Cerebellar cortex (tissue), 1 donor: ENCODE data around the gene ASXL3.

Experiments
- DNase-seq: peaks from one replicate; pipeline ENCODE4 v3.0.0-alpha.2; 2015; ENCODE audit warnings: low spot score

ASXL3 gene

DNA sequence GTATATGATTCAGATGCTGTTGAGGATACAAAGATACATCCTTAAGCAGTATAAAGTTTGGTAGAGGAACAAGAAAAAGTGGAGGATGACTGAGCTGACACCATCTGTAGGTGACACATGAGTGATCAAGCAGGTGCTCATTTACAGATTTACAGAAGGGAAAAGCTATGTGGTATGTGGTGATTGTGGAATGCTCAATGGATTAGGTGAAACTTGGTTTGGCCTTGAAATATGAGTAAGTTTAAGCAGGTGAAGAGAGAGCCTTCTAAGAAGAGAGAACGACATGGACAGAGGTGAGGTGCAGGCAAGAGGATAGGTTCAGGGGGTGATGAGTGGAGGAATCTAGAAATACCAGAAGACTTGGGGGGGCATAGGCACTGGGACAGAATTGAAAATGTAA is 5.9 kb downstream of the ASXL3 start:
- no peak for DNase-seq

DNA sequence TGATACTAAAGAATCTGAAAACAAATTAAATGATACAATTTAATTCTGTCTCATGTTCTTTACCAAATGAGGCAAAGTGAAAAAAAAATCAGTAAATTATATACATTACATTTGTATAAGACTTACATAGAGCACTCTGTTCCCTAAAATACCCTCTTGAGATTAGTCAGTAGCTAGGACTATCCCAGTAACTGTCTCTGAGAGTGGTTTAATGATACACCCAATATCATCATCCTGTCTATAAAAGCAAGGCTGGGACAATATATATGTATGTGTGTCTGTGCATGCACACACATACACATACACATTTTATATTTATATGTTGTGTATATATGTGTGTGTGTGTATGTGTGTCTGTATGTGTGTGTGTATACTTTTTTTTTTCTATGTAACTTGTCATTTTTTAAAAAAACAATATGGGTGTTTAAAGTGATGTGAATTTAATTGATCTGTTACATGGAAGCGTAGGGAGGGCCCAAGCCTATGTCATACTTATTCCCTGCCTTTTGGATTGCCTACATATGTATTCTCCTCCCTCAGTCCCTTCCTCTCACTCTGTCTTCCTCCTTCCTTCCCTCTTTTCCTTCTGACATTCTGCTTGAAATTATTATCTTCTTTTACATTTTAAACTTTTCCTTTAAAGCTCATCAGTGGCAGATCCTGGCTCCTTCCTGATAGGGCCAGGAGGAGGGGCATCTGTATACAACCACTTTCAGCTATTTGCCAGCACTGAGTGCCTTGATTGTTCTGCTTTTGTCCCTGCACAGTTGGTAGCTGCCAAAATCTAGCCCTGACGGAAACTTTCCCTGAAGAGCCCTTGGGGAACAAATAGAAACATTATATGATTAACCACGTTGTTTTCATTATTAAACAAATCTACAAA is 6.8 kb downstream of the ASXL3 start:
- no peak for DNase-seq

DNA sequence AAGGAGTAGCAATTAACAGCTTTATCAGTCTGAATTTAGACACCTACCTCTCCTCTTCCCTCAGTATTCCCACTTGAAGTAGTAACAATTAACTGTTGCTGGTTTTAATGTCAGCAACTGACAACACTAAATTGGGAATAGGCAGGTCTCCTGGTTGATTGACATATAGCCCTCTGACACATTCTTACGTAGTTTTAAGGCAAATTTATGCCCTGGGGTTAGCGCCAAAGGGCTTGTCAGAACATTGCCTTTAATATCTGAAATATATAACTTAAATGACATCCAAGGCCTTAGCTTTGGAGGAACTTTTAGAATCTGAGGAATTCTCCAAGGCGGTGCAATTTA is 7.4 kb downstream of the ASXL3 start:
- DNase-seq: no peak

DNA sequence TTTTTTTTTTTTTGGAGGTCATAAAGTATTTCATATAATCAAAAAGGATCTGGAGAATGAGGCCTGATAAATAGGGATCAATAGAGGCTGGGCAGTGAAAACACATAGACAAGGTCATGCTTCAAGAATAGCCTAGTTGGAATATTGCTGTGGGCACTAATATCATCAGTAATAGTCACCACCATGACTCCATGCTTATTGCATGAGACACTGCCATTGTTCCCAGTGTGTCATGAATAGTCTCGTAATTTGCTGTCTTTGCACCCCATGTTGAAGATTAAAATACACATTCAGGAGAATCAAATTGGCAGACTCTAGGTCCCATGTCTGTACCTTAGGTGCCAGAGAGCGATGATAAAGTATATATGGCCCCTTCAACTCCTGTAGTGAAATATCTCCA is 10.3 kb downstream of the ASXL3 start:
- no peak for DNase-seq

DNA sequence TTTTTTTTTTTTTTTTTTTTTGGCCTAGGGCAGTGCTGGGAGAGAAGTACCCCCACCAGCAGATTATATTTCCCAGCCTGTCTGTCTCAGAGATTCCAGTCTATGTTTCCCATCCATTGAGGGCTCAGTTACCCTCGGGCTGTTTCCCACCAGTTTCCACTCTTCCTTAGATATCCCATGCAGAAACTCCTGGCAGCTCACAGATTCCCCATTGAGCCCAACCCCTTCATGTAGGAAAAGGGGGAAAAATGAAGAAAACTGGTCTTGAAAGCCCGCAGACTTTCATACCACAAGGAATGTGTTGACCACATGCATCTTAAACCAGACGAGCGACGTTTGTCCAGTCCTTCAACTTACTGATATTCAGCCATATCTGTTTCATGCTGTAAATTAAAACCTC is 15.2 kb downstream of the ASXL3 start:
- DNase-seq: no peak

DNA sequence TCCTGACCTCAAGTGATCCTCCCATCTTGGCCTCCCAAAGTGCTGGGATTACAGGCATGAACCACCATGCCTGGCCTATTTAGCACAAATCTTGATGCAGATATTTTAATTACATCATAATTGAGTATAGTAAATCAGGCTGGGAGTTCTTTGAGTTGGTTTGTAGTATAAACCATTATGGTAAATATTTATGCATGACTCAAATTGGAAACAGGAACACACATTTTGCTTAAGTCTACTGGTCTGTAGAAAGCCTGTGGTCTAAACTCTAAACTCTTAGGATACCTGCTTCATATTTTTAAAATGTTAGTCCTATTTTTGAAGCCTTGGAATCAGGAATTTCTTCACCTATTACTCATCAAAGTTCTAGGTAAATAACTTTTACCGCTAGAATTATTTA is 16.8 kb downstream of the ASXL3 start:
- no peak for DNase-seq

DNA sequence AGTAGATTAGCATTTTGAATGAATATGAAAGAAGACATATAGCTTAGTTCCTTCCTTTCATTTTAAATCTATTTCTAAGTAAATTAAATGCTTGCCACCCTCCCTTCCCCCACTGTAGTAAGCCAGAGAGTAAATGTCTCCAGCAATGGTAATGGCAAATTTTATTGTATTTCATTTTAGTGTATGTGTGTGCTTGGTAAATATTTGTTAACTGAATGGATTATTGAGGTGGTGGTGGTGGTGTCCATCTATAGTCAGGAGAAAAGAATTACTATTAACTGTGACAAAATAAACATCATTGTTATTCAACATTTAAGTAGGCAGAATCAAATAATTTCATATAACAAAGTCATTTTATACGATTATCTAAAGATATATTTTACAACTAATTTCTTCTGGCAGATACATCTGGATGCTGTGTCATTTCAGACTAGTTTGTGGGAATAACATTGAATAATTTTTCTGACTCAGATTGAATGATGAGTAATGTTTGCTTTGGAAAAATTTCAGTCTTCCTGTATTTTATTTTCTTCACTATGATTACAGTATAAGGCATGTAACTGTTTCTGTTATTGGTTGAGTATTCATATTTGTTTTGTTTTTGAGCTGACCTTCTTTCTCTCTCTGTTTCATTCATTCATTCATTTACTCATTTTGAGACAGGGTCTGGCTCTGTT is 18.3 kb downstream of the ASXL3 start:
- DNase-seq: no peak

DNA sequence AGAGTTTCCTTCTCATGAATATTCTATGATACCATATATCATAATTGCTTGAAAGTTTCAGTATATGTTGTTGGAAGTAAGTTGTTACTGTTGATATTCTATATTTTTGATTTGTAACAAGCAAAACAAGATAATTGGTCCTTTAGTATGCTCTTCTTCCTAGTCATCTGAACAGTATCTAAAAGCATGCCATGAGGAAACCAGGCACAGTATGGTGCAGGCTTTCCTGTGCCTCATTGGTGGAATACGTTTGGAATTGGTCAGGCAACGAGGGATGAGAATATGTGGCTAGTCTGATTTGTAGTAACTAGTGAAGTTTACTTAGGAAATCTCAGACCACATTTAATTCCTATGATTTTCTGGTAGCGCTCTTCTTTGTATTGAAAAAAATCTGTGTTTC is 22.8 kb downstream of the ASXL3 start:
- DNase-seq: no peak

DNA sequence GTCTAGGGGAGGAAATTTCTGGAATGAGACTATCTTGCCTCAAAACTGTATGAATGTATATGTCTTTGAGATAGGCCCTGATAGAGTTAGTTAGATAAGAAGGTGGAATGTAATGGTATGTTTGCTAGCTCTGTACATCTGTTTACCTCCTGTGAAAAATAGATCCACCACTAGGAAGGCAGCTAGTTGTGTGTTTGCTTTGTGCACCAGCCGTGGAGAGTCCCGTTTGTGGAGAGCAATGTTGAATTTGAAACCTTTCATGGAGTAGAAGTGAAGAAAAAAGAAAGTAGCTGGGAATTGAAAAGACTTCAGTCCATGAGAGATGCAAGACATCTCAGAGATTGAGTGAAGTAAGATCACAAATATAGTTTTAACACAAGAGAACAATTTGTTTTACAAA is 25.4 kb downstream of the ASXL3 start:
- DNase-seq: no peak

DNA sequence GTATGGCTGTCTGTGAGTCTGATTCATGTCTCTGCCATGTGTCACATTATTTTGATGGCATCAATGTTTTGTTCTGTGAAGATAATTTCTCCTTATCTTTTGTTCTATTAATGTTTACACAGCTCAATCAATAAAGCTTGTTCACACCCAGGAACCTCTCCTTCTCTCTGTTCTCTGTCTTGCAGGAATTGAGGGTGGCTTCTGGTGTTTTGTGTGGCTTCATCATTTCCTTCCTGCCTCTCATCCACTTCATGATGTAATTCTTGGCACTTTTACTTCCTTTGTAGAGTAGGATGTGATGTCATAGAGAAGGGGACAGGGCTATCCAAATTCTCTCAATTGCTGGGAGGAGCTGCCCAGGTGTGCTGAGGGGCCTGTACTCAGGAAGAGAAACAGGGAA is 27.2 kb downstream of the ASXL3 start:
- DNase-seq: no peak

DNA sequence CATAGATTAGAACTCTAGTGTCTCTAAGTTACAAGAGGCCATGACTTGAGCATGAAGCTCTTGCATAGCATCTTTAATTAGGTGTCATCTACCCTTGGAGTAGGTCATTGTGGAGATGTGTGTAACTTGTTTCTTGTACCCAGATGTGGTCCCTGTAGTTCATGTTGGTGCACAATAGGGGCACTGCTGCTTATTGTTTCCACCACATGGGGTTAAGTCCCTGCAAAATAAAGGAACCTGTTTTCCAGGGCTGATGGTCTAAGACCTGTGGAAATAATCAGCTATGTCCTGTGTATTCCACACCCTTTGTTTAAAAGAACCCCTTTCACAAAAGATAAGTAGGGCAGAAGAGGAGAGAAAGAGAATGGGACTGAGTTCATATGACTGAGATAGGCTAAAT is 28.6 kb downstream of the ASXL3 start:
- no peak for DNase-seq

DNA sequence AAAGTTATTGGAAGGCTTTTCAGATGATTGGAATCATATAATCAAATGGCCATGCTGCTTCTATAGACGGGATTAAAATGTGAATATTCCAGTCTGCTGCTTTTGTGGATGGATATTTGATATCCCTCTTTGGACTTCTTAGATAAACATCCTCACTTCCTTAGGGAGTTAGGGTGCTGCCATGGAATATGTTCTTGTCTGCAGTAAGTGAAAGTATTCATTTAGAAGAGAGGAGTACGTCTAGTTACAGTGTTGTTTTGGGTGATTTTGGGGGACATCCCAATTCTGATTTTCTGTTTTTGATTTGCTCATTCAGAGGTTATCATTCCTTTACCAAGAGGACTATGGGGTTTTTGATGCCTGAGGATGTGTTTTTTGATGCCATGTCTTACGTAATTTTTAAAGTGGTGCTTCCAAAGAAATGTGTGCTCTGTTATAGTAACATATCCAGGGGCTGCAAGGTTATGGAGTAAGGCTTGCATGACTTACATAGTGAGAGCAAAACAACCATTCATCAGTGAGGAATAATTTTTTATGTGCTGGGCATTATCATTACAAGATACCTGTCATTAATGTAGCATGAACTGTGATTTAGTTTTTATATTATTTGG is 33.6 kb downstream of the ASXL3 start:
- no peak for DNase-seq

DNA sequence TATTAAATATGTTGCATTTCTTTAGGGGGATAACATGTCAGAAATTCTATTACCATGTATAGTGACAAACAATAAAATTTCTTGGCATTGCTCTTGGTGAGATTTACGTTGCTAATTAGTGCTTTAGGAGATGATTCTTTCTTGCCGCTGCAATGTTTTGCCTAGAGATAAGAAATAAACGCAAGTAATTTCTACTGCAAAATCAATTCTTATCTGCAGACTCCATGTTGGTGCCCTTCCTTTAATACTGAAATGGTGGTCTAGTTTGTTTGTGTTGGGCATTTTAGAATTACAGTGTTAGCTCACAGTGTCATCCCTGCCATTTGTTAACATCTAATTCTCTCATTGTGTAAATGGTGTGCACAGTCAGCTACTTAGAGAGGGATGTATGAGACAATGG is 34.6 kb downstream of the ASXL3 start:
- DNase-seq: no peak

DNA sequence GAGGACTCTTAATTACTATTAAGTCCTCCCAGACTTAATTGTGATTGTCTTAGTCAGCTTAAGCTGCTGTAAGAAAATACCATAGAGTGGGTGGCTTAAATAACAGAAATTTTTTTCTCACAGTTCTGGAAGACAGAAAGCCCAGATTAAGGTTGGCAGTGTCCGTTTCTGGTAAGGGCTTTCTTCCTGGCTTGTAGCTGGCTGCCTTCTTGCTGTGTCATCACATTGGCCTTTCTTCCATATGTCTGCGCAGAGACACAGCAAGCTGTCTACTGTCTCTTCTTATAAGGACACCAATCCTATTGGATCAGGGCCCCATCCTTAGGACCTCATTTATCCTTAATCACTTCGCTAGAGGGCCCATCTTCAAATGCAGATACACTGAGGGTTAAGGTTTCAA is 38.5 kb downstream of the ASXL3 start:
- DNase-seq: no peak

DNA sequence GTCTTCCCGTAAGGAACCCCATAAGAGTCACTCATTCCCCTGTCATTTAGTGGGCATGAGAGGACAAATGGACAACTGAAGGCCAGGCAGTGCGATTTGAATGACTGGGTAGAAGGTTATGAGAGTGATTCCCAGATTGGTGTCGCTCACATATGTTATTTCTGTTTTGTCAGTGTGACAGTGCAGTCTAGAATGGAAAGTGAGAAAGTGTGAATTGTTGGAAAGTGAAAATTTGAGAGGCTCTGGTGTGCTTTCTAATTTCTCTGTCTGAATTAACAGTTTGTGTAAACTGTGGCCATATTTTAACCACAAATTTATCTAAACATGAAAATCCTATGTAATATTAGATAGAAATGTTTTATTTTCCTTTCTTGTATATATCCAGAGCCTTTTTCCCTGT is 49.1 kb downstream of the ASXL3 start:
- DNase-seq: no peak

DNA sequence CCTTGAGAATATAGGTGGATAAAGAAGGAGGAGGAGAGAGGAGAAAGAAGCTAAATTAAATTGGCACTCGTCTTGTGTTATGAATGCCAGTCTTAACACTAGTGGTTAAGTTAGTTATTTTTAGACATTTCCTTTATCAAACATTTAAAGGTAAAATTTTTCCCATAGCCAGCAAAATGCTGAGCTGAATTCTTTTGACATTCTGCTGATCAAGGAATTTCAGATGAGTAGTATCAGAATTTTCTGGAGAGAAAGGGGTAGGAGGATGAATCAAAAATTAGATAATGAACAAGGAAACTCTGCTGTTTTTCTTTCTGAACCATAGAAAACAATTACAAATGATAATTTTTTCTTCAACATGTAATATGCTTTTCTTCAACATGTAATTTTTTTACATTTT is 52.5 kb downstream of the ASXL3 start:
- no peak for DNase-seq

DNA sequence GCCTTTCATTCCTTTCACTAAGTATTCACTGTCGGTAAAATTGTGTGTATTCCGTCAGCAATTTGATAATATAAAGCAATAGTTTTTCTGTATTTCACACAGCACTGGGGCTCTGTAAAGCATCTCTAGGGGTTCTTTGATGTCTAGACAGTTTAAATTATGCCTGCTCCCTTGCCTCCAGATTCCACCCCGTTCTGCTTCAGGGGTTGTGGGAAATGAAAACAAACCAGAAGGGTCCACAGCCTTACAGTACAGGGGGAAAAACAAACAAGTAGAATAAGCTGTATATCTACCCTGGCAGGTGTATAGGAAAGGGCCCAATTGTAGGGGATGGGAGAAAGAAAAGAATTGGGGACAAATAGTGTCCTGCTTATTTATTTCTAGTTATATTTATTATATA is 63.1 kb downstream of the ASXL3 start:
- DNase-seq: no peak

DNA sequence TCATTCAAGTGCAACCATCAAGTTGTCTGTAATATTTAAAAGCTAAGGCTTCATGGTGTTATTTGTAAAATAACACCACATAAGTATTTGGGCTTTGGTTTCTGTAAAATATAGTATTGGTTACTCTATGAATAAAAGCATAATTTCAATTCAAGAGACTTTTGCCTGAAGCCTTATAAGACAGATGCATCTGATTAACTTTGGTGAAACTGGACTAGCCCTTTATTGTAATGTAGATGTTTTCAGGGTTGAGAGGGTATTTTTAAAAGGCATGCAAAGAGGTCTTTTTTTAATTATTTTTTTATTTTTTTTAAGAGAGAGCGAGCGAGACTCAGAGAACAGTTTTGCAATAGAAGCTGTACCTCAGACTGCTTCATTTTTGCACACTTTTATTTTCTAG is 66.5 kb downstream of the ASXL3 start:
- no peak for DNase-seq

DNA sequence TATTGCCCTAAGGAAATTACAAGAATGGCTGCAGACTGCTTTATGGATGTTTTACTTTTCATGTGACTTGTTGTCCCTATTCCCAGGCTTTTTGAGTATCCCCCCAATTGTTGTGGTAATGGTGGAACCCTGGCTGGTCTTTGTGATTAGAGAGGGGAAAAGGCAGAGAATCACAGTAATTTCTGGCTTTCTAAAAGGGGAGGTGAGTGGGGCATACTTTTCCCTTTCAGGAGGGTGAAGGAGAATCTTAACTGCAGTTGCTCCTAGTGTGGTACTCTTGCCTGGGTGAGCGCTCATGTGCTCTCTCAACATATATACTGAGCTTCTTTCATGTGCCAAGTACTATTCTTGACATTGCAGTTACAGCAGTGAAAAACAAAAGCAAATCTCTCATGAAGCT is 69.3 kb downstream of the ASXL3 start:
- no peak for DNase-seq

DNA sequence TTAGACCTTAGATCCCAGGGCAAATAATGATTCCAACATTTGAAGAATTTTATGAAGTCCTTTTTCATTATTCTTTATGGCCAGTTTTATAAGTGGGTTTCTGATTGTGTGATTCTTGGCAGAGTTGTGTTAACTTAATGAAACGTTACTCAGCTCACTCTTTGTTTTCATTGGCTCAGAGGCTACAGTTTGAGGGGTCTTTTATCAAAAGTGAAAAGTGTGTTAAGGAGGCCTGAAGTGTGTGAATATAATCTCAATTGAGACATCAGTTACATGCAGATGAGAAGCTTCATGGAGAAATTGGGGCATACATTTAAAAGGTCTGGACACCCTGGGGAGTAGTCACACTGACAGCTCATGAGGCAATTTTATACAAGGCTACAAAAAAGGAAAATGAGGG is 74.6 kb downstream of the ASXL3 start:
- no peak for DNase-seq

DNA sequence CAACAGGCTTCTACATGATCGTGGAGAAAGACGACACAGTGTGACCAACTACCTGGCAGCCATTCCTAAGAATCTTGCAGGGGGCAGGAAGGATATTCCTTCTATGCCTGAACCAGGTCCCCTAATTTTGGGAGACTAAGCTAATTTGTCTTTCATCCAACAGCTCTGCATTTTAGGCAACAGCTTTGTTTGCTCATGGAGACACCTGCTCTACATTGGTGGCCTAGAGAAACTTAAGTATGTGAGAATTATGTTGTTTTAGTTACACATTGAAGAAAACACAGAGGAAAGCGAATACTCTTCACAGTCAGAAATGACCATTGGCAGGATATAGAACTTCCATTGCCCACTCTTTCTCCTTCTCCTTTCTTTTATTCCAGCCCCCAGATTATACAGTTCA is 75.2 kb downstream of the ASXL3 start:
- DNase-seq: no peak

DNA sequence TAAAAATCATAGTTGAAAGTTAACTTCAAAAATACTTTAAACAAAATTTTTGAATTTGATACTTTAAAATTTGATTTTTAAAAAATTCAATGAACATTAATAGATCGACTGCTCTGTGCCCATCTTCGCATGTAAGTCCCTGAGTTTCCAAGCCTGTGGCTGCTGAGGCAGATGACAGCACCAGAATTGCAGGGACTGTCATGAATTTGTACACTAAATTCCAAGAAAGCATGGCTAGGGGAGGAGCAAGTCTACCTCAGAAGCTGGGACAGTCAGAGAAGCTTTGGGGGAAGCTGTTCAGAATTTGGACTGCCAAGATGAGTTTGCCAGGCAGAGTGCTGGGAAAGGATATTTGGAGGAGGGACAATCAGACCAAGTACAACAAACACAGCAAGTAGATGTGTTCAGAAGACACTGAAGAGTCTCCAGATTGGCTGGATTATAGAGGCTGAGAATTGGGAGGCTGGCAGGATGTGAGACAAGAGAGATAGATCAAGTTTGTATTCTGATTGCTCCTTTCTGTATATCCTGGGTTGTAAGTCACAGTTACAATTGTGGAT is 79.0 kb downstream of the ASXL3 start:
- DNase-seq: no peak

DNA sequence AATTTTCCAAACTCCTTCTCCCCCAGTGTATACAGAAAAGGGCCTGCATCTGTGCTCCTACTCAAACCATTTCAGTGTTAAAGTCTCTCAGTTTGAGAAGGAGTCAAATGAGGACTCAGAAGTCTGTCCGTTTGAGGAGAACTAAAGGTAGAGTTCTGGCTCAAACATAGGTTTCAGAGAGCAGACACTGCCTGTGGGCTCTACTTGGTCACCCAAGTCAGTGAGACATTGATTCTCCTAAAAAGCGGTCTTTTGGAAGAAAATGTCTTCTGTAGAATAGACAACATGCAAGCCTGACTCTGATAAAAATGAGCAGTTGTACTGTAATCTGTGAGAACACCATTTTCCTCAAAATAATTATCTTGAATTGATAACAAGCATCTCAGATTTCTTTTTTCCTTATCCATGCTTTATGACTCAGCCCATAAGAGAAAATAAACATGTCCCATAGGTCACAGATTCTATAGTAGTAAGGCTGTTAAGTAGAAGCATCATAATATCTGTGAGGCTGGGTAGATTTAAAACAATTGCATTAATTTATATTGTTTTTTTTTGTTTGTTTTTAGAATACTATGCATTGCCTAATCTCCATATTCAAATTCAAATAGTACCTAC is 82.8 kb downstream of the ASXL3 start:
- no peak for DNase-seq
